H9 (cell line): ENCODE results near the gene SLC25A22. TPM values are rescaled to one million over a fixed set of nuclear protein-coding genes. Genes with fewer than 3 reads are reported as not detected.

ENCODE experiments used
- DNase-seq: peaks from one replicate; pipeline ENCODE4 v3.0.0-alpha.2; 2017
- H2AFZ ChIP-seq: one replicate; pipeline ENCODE4 v1.6.1; 2013; ENCODE audit warnings: mild to moderate bottlenecking, low read length, control low read depth, moderate library complexity
- H2AK5ac ChIP-seq: 2 replicates; pipeline ENCODE4 v1.6.1; 2013; ENCODE audit warnings: low read length, control low read depth, mixed read lengths; ENCODE audit not compliant: insufficient read length
- H2BK120ac ChIP-seq: one replicate; pipeline ENCODE4 v1.6.1; 2013; ENCODE audit warnings: low read depth, mild to moderate bottlenecking, low read length, control low read depth, inconsistent platforms; ENCODE audit not compliant: poor library complexity, severe bottlenecking
- H2BK12ac ChIP-seq: 2 replicates; pipeline ENCODE4 v1.6.1; 2013; ENCODE audit warnings: low read length, control low read depth, mixed read lengths, low read depth; ENCODE audit not compliant: insufficient read length
- H2BK15ac ChIP-seq: 2 replicates; pipeline ENCODE4 v1.6.1; 2013; ENCODE audit warnings: low read depth, low read length, control low read depth
- H2BK20ac ChIP-seq: one replicate; pipeline ENCODE4 v1.6.1; 2013; ENCODE audit warnings: low read depth, mild to moderate bottlenecking, low read length, control low read depth, inconsistent platforms; ENCODE audit not compliant: poor library complexity, severe bottlenecking
- H2BK5ac ChIP-seq: 2 replicates; pipeline ENCODE4 v1.6.1; 2013; ENCODE audit warnings: low read length, control low read depth, mixed read lengths; ENCODE audit not compliant: insufficient read length
- H3K14ac ChIP-seq: 2 replicates; pipeline ENCODE4 v1.6.1; 2013; ENCODE audit warnings: low read length, control low read depth; ENCODE audit not compliant: insufficient read depth
- H3K18ac ChIP-seq: 2 replicates; pipeline ENCODE4 v1.6.1; 2013; ENCODE audit warnings: low read depth, mild to moderate bottlenecking, mixed read lengths, low read length, control low read depth; ENCODE audit not compliant: insufficient read length
- H3K23ac ChIP-seq: 2 replicates; pipeline ENCODE4 v1.6.1; 2013; ENCODE audit warnings: low read length, control low read depth, mixed read lengths, low read depth; ENCODE audit not compliant: insufficient read length
- H3K23me2 ChIP-seq: 2 replicates; pipeline ENCODE4 v1.6.1; 2013; ENCODE audit warnings: low read depth, mild to moderate bottlenecking, mixed read lengths, low read length, control low read depth; ENCODE audit not compliant: insufficient read length, poor library complexity, severe bottlenecking
- H3K27ac ChIP-seq: 2 replicates; pipeline ENCODE4 v1.5.1; 2013; ENCODE audit warnings: low read length, control low read depth, mixed read lengths, low read depth; ENCODE audit not compliant: insufficient read length
- H3K27me3 ChIP-seq: 2 replicates; pipeline ENCODE4 v1.6.1; 2013; ENCODE audit warnings: low read length, control low read depth, inconsistent platforms; ENCODE audit not compliant: insufficient read depth
- H3K4ac ChIP-seq: 2 replicates; pipeline ENCODE4 v1.6.1; 2013; ENCODE audit warnings: low read depth, mild to moderate bottlenecking, control low read depth, inconsistent platforms, low read length, moderate library complexity
- H3K4me1 ChIP-seq: 2 replicates; pipeline ENCODE4 v1.6.1; 2013; ENCODE audit warnings: low read length, control low read depth, inconsistent platforms; ENCODE audit not compliant: insufficient read depth
- H3K4me2 ChIP-seq: 2 replicates; pipeline ENCODE4 v1.6.1; 2013; ENCODE audit warnings: low read length, control low read depth, mixed read lengths; ENCODE audit not compliant: insufficient read length, insufficient read depth
- H3K56ac ChIP-seq: 2 replicates; pipeline ENCODE4 v1.6.1; 2013; ENCODE audit warnings: low read depth, mild to moderate bottlenecking, mixed read lengths, low read length, control low read depth; ENCODE audit not compliant: insufficient read length
- H3K79me1 ChIP-seq: 2 replicates; pipeline ENCODE4 v1.6.1; 2013; ENCODE audit warnings: low read depth, mild to moderate bottlenecking, moderate library complexity, low read length, control low read depth, inconsistent platforms; ENCODE audit not compliant: insufficient read depth, poor library complexity, severe bottlenecking
- H3K79me2 ChIP-seq: 2 replicates; pipeline ENCODE4 v1.6.1; 2013; ENCODE audit warnings: low read length, control low read depth, inconsistent platforms; ENCODE audit not compliant: insufficient read depth
- H3K9ac ChIP-seq: 2 replicates; pipeline ENCODE4 v1.6.1; 2013; ENCODE audit warnings: low read length, control low read depth, mixed read lengths; ENCODE audit not compliant: insufficient read length; ENCODE audit errors: extremely low read depth
- H3K9me3 ChIP-seq: one replicate; pipeline ENCODE4 v1.6.1; 2013; ENCODE audit warnings: low read depth, low read length, inconsistent platforms; ENCODE audit not compliant: control insufficient read depth
- H3T11ph ChIP-seq: one replicate; pipeline ENCODE4 v1.6.1; 2013; ENCODE audit warnings: mild to moderate bottlenecking, low read length, control low read depth, inconsistent platforms
- H4K20me1 ChIP-seq: one replicate; pipeline ENCODE4 v1.6.1; 2013; ENCODE audit not compliant: control insufficient read depth, insufficient read length, insufficient read depth
- H4K5ac ChIP-seq: 2 replicates; pipeline ENCODE4 v1.6.1; 2013; ENCODE audit warnings: low read depth, mild to moderate bottlenecking, mixed read lengths, low read length, control low read depth; ENCODE audit not compliant: insufficient read length
- H4K8ac ChIP-seq: replicated peaks from 2 replicates; pipeline ENCODE4 v1.6.1; 2013; ENCODE audit warnings: low read length, control low read depth, mixed read lengths, low read depth; ENCODE audit not compliant: insufficient read length
- H4K91ac ChIP-seq: 2 replicates; pipeline ENCODE4 v1.6.1; 2013; ENCODE audit warnings: low read depth, mild to moderate bottlenecking, moderate library complexity, mixed read lengths, low read length, control low read depth; ENCODE audit not compliant: insufficient read length
- H3K27ac Mint-ChIP-seq, 3 experiments: 2 replicates in 2 of 3; 3 replicates in 1 of 3; pipeline ENCODE4 v1.8.0; 2020 to 2021; ENCODE audit warnings: mixed read lengths in 3 of 3, mild to moderate bottlenecking in 1 of 3, moderate library complexity in 1 of 3
- H3K27me3 Mint-ChIP-seq: 2 replicates; pipeline ENCODE4 v1.8.0; 2021; ENCODE audit warnings: low read depth, mild to moderate bottlenecking, moderate library complexity, mixed read lengths
- H3K36me3 Mint-ChIP-seq, 3 experiments: 2 replicates in 2 of 3; 3 replicates in 1 of 3; pipeline ENCODE4 v1.8.0; 2020 to 2021; ENCODE audit warnings: low read depth in 3 of 3, mixed read lengths in 3 of 3; ENCODE audit not compliant: insufficient read depth in 1 of 3
- H3K4me1 Mint-ChIP-seq, 2 experiments: 2 replicates each; pipeline ENCODE4 v1.8.0; 2020; ENCODE audit warnings: mixed read lengths in 2 of 2
- H3K4me3 Mint-ChIP-seq, 2 experiments: 2 replicates in 1 of 2; 3 replicates in 1 of 2; pipeline ENCODE4 v1.8.0; 2020 to 2021; ENCODE audit warnings: mild to moderate bottlenecking in 2 of 2, mixed read lengths in 2 of 2, moderate library complexity in 1 of 2
- H3K9me3 Mint-ChIP-seq, 2 experiments: 2 replicates in 1 of 2; 3 replicates in 1 of 2; pipeline ENCODE4 v1.8.0; 2020; ENCODE audit warnings: mild to moderate bottlenecking in 2 of 2, mixed read lengths in 2 of 2, moderate library complexity in 1 of 2
- WGBS: extraction: QIAGEN DNeasy Blood & Tissue Kit; methylation state at CpG from one replicate; pipeline ENCODE4 v1.1.7; 2013; ENCODE audit warnings: missing lambda C conversion rate, low lambda C conversion rate, mixed read lengths; ENCODE audit not compliant: insufficient read length; ENCODE audit errors: extremely low coverage; 5-methylcytosine and 5-hydroxymethylcytosine counted together
- total RNA-seq: library from RNA; stranded (reverse); gene quantifications from 2 replicates; pipeline ENCODE4 v1.2.1, GENCODE V29; 2021
- TF ChIP-seq, protein P1 (sequence below): fragments of 200-600 bp; sonication (generic); conservative IDR thresholded peaks from 3 replicates; pipeline ENCODE4 v1.8.0; 2021; ENCODE audit warnings: antibody characterized with exemption, mild to moderate bottlenecking

The SLC25A22 gene
- total RNA-seq, 1 experiment from 2014 or later = 51.9 TPM

DNA sequence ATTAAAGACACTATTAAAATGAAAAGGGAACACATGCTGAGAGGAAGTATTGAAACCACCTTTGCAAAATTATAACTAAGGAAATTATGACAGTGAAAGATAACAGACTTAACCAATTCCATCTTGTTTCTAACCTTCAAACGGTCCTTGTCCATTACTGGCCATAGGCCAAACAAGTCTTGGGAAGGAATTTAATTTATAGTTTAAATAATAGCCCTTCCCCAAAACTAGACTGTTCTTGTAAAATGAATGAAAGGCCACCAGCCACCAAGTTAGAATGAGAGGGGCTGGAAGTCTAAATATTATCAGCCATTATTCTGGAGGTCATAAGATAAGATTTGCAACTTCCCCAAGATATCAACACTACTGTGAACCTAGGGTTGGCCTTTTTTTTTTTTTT is 52.7 kb downstream of the SLC25A22 start:
- no peak overlapping the region for H3K9ac ChIP-seq
- H3K18ac ChIP-seq = no peak overlapping the region
- Mint-ChIP-seq H3K36me3 (peaks cover 4 to 6% (median 5%) of the 10 kb centered on the region in 3 experiments; a peak in 6 of 7 replicates), H3K9me3 (no peaks in the 10 kb centered on the region), H3K4me3 (peak overlapping the region in 1 of 2 experiments; percentile 92; a peak in 3 of 5 replicates), H3K27me3 (no peaks in the 10 kb centered on the region), H3K27ac (peak overlapping the region in 2 of 3 experiments; percentile 69 to 85; a peak in 2 of 7 replicates), H3K4me1 (peaks cover 24 to 40% of the 10 kb centered on the region in 2 experiments)
- H3K4ac ChIP-seq = no peak overlapping the region
- no peak overlapping the region for H2AFZ ChIP-seq
- peak overlapping the region; percentile 14 for H2BK120ac ChIP-seq
- H3T11ph ChIP-seq = no peak overlapping the region
- H4K91ac ChIP-seq = no peak overlapping the region
- no peak overlapping the region for H2BK12ac ChIP-seq
- no peak overlapping the region for H3K23ac ChIP-seq
- no peak overlapping the region for H2BK20ac ChIP-seq
- no CpG with 5 or more reads among the region's 1 CpG for WGBS
- H4K5ac ChIP-seq = no peak overlapping the region
- TF ChIP-seq, protein P1, sequence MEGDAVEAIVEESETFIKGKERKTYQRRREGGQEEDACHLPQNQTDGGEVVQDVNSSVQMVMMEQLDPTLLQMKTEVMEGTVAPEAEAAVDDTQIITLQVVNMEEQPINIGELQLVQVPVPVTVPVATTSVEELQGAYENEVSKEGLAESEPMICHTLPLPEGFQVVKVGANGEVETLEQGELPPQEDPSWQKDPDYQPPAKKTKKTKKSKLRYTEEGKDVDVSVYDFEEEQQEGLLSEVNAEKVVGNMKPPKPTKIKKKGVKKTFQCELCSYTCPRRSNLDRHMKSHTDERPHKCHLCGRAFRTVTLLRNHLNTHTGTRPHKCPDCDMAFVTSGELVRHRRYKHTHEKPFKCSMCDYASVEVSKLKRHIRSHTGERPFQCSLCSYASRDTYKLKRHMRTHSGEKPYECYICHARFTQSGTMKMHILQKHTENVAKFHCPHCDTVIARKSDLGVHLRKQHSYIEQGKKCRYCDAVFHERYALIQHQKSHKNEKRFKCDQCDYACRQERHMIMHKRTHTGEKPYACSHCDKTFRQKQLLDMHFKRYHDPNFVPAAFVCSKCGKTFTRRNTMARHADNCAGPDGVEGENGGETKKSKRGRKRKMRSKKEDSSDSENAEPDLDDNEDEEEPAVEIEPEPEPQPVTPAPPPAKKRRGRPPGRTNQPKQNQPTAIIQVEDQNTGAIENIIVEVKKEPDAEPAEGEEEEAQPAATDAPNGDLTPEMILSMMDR = no peak
- H3K4me2 ChIP-seq = no peak overlapping the region
- peaks cover 8% of the 10 kb centered on the region for H3K79me1 ChIP-seq
- H4K8ac ChIP-seq = no peak overlapping the region
- no peak overlapping the region for H3K14ac ChIP-seq
- H2AK5ac ChIP-seq = no peak overlapping the region
- H2BK15ac ChIP-seq = no peak overlapping the region
- peaks cover 27% of the 10 kb centered on the region for H3K79me2 ChIP-seq
- no peaks in the 10 kb centered on the region for H3K9me3 ChIP-seq
- peaks cover 10% of the 10 kb centered on the region for H3K23me2 ChIP-seq
- H3K4me1 ChIP-seq = no peaks in the 10 kb centered on the region; the same call in 1 of the 2 replicates
- no peaks in the 10 kb centered on the region for H3K27me3 ChIP-seq
- DNase-seq = no peak
- H3K27ac ChIP-seq = no peak overlapping the region
- no peaks in the 10 kb centered on the region for H4K20me1 ChIP-seq
- no peak overlapping the region for H2BK5ac ChIP-seq
- H3K56ac ChIP-seq = no peak overlapping the region
